Measurements from ENCODE around the gene DNAH6.

DNAH6 gene

GRCh38 chr2:84821806-84822205 is 305.5 kb downstream of the DNAH6 start:
- TF ChIP-seq, protein P1, sequence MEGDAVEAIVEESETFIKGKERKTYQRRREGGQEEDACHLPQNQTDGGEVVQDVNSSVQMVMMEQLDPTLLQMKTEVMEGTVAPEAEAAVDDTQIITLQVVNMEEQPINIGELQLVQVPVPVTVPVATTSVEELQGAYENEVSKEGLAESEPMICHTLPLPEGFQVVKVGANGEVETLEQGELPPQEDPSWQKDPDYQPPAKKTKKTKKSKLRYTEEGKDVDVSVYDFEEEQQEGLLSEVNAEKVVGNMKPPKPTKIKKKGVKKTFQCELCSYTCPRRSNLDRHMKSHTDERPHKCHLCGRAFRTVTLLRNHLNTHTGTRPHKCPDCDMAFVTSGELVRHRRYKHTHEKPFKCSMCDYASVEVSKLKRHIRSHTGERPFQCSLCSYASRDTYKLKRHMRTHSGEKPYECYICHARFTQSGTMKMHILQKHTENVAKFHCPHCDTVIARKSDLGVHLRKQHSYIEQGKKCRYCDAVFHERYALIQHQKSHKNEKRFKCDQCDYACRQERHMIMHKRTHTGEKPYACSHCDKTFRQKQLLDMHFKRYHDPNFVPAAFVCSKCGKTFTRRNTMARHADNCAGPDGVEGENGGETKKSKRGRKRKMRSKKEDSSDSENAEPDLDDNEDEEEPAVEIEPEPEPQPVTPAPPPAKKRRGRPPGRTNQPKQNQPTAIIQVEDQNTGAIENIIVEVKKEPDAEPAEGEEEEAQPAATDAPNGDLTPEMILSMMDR (conservative IDR thresholded peaks at IDR 0.05; ENCODE audit: low read length), result no peak
- no peak overlapping the region for H3K4me3 ChIP-seq (ENCODE audit: low read length)
- no peak for DNase-seq (ENCODE audit: low read depth)

GRCh38 chr2:84823229-84823628 is 306.9 kb downstream of the DNAH6 start:
- TF ChIP-seq, protein P1 (conservative IDR thresholded peaks at IDR 0.05; ENCODE audit: low read length), result no peak
- no peak overlapping the region for H3K4me3 ChIP-seq (ENCODE audit: low read length)
- DNase-seq (ENCODE audit: low read depth), result no peak

DNA sequence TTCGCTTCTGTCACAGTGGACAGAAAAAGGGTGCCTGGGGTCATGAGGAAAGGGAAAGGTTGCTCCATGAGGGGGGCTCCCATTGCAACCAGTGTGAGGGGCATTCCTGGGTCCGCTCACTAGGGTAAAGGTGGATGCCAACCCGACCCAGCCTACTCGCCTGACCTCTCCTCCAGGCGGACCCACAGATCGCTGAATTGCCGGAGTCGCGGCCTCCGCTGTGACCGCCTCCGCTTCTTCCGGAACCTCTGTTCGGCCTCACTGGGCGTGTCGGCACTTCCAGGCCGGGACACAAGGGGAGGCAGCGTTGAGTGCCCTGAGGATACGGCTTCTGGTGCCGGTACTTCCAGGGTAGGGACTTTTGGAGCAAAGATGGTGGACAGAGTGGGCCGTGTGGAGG is 307.5 kb downstream of the DNAH6 start:
- TF ChIP-seq, protein P1 (conservative IDR thresholded peaks at IDR 0.05; ENCODE audit: low read length), result no peak
- DNase-seq (ENCODE audit: low read depth), result no peak
- H3K4me3 ChIP-seq (ENCODE audit: low read length), result no peak overlapping the region

DNA sequence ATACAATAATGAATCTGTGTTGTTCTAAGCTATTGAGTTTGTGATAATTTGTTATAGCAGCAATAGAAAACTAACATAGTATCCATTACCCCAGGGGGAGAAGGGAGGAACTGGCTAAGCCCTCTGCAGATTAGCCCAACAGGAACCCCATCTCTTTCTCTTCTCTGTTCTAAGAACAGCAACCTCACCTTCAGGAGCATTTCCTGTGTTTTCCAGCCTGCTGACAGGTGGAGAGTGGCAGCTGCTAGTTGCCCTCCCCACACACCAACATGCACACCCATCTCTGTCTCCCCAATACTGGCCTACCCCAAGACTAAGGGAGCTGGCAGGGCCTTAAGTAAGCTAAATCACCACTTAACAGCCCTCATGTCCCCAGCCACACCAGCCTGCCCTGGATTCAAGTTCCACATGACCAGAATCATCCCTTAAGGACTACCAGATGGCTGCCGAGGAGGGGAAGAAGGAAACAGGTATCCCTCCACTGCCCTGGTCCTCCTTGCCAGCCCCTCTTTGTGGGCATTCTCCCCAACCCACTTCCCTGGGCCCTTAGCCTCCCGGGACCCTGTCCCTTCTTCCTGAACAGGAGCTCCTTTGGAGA is 311.8 kb downstream of the DNAH6 start:
- no peak for DNase-seq (ENCODE audit: low read depth)
- no peak overlapping the region for H3K4me3 ChIP-seq (ENCODE audit: low read length)
- TF ChIP-seq, protein P1 (conservative IDR thresholded peaks at IDR 0.05; ENCODE audit: low read length), result no peak

DNA sequence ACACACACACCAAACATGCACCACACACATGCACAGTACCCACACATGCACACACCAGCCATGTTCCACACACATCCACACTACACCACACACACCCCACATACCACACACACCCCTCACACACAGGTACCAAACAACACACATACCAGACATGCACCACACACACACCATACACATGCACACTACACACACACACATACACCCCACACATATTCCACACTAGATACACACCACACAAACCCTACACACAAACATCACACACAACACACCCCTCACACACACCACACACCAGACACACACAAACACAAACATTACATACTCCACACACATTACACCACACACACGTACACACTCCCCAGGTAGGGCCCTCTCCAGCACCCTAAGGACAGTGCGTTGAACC is 313.4 kb downstream of the DNAH6 start:
- TF ChIP-seq, protein P1 (conservative IDR thresholded peaks at IDR 0.05; ENCODE audit: low read length), result no peak
- no peak overlapping the region for H3K4me3 ChIP-seq (ENCODE audit: low read length)
- DNase-seq (ENCODE audit: low read depth), result no peak

DNA sequence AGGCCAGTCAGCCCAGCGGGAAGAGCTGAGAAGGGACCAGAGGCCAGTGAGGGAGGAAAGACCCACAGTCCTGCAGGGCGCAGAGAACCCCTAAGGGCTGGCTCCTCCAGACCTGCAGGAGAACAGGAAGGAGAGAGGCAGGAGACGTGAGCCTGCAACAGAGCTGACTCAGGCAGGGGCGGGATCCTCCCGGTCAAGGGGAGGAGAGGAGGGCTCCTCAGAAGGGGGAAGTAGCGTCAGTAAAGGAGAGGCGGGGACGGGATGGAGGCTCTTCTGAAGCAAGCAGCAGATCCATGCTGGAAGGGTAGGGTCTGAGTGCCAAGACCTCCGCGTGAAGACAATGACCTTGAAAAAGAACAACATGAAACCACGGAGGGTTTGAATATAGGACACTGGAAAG is 313.8 kb downstream of the DNAH6 start:
- peak; percentile 24 for DNase-seq (ENCODE audit: low read depth)

More for the DNA sequence above, 313.8 kb downstream of the DNAH6 start:
- no peak overlapping the region for H3K4me3 ChIP-seq (ENCODE audit: low read length)
- TF ChIP-seq, protein P1 (conservative IDR thresholded peaks at IDR 0.05; ENCODE audit: low read length), result no peak
